ENCODE measurements around the gene TNP2. TPM values are rescaled to one million over a fixed set of nuclear protein-coding genes. Genes with fewer than 3 reads are reported as not detected.
"Not testable (repeated sequence)": the region's sequence is repeated elsewhere in the genome, so short reads cannot be mapped to it uniquely, and the experiment has no call there.

The TNP2 gene
- polyA plus RNA-seq, 3 donors = not detected

- no peak for DNase-seq (ENCODE audit: low read depth in 3 of 3, low spot score in 2 of 3)
These were observed 32.7 kb upstream of the TNP2 start for GRCh38 chr16:11301645-11302501.

GRCh38 chr16:11300560-11300892, 31.4 kb upstream of the TNP2 start:
- DNase-seq (ENCODE audit: low read depth in 3 of 3, low spot score in 2 of 3) = no peak

GRCh38 chr16:11299865-11300559, 30.9 kb upstream of the TNP2 start:
- DNase-seq (ENCODE audit: low read depth in 3 of 3, low spot score in 2 of 3) = no peak

- DNase-seq (ENCODE audit: low read depth in 3 of 3, low spot score in 2 of 3) = not testable (repeated sequence)
These were observed 29.9 kb upstream of the TNP2 start for GRCh38 chr16:11298950-11299547.

- DNase-seq (ENCODE audit: low read depth in 3 of 3, low spot score in 2 of 3) = no peak
These were observed 29.2 kb upstream of the TNP2 start for GRCh38 chr16:11298143-11298900.

GRCh38 chr16:11297492-11298142, 28.5 kb upstream of the TNP2 start:
- DNase-seq (ENCODE audit: low read depth in 3 of 3, low spot score in 2 of 3) = peak in 1 of 3 donors; percentile 47

GRCh38 chr16:11296706-11297491, 27.8 kb upstream of the TNP2 start:
- no peak for DNase-seq (ENCODE audit: low read depth in 3 of 3, low spot score in 2 of 3)

GRCh38 chr16:11296351-11296705, 27.2 kb upstream of the TNP2 start:
- no peak for DNase-seq (ENCODE audit: low read depth in 3 of 3, low spot score in 2 of 3)

GRCh38 chr16:11295672-11296071, 26.5 kb upstream of the TNP2 start:
- no peak for DNase-seq (ENCODE audit: low read depth in 3 of 3, low spot score in 2 of 3)

- no peak for DNase-seq (ENCODE audit: low read depth in 3 of 3, low spot score in 2 of 3)
These were observed 23.1 kb upstream of the TNP2 start for GRCh38 chr16:11292076-11292748.

GRCh38 chr16:11291091-11291703, 22.1 kb upstream of the TNP2 start:
- DNase-seq (ENCODE audit: low read depth in 3 of 3, low spot score in 2 of 3) = peak in 2 of 3 donors; percentile 31 to 61

GRCh38 chr16:11290102-11290893, 21.2 kb upstream of the TNP2 start:
- no peak for DNase-seq (ENCODE audit: low read depth in 3 of 3, low spot score in 2 of 3)

GRCh38 chr16:11289696-11290095, 20.6 kb upstream of the TNP2 start:
- not testable (repeated sequence) for DNase-seq (ENCODE audit: low read depth in 3 of 3, low spot score in 2 of 3)

GRCh38 chr16:11289202-11289601, 20.1 kb upstream of the TNP2 start:
- DNase-seq (ENCODE audit: low read depth in 3 of 3, low spot score in 2 of 3) = no peak

GRCh38 chr16:11285842-11286241, 16.7 kb upstream of the TNP2 start:
- DNase-seq (ENCODE audit: low read depth in 3 of 3, low spot score in 2 of 3) = no peak

- no peak for DNase-seq (ENCODE audit: low read depth in 3 of 3, low spot score in 2 of 3)
These were observed 14.7 kb upstream of the TNP2 start for GRCh38 chr16:11283820-11284248.

GRCh38 chr16:11280616-11281522, 11.7 kb upstream of the TNP2 start, which contains the start of gene PRM1:
PRM1 (minus strand) TSS chr16:11281330; CDS start chr16:11281238, 92 bp downstream.
- DNase-seq (ENCODE audit: low read depth in 3 of 3, low spot score in 2 of 3) = no peak

Measured in right renal cortex interstitium (tissue), 3 donors.